GM12873 (cell line): ENCODE data around the gene NBDY.

Experiments used
- CTCF ChIP-seq: IDR thresholded peaks from 2 replicates; pipeline ENCODE4 v1.5.1; 2012; ENCODE audit warnings: low read depth, mild to moderate bottlenecking, moderate library complexity, low read length, control low read depth; ENCODE audit not compliant: insufficient read depth; ENCODE audit errors: missing control alignments

The NBDY gene

GRCh38 chrX:56813318-56813837 lies 84.3 kb downstream of the NBDY start:
- no peak for TF ChIP-seq CTCF

DNA sequence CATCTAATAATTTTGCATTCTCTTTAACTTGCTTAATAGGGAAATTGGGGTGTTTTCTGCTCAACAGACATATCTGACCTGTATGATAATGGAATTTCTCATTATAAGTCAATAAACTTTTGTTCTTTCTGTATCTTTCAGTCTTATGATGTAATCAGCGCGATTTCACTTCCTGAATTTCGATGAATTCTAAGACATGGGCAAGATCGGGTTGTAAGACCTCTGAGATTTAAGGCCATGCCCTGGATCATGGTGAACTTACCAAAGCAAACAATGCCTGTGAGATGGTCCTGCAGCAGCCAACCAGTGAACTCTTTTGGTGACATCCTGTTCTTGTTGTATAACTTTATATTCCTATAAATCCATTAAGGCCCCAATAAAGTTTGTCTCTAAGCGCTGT lies 88.1 kb downstream of the NBDY start:
- no peak for TF ChIP-seq CTCF

DNA sequence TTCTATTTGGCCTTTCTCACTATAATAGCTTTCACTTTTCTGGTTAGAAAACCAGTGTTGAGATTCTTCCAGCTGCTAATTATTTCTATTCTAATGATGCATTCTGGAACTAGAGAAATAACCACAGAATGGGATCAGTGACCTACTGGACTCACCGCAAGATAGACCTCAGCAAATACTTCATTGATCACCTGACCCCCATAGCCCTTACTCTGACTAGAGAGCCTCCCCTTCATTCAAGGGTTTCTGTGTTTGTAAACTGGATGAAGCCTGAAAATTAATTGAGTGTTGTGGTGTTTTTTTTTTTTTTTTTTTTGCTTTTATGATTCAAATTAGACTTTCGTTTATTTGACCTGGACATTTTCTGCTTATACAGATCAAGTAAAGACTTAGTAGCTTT lies 97.0 kb downstream of the NBDY start:
- no peak for TF ChIP-seq CTCF

DNA sequence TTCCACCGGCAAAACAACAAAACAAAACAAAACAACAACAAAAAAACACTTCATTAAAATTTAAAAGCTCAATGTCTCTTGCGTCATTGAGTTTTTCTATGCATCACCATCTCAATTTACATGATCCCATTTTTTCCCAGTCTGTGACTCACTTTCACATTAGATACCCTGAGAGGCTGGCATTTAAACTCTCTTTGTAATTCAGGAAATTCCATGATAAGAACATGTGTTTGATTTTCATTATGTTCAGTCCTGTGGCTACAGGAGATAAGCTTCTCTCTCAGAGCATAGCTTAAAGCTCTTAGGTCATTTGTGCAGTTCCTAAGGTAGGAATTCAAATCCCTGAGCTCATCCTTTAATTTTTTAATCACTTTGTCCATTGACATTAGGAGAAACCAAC lies 104.6 kb downstream of the NBDY start:
- no peak for TF ChIP-seq CTCF

DNA sequence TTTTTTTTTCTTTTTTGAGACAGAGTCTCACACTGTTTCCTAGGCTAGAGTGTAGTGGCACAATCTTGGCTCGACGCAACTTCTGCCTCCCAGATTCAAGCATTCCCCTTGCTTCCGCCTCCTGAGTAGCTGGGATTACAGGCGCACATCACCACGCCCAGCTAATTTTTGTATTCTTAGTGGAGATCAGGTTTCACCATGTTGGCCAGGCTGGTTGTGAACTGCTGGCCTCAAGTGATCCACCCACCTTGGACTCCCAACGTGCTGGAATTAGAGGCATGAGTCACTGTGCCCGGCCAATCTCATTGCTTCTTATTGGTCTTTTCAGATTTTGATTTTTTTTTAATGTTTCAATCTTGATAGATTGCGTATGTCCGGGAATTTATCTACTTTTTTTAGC lies 124.4 kb downstream of the NBDY start:
- TF ChIP-seq CTCF: no peak

GRCh38 chrX:56857042-56857441 lies 128.0 kb downstream of the NBDY start:
- TF ChIP-seq CTCF: no peak

GRCh38 chrX:56860888-56861287 lies 131.8 kb downstream of the NBDY start:
- TF ChIP-seq CTCF: no peak
